ENCODE data around the gene RAB7B. TPM values are rescaled to one million over a fixed set of nuclear protein-coding genes. Genes with fewer than 3 reads are reported as not detected.

Gene RAB7B
- total RNA-seq, 4 donors from 2014 or later = 0.78 to 2.4 (median 1.3) TPM

GRCh38 chr1:205936311-205936710, 66.9 kb downstream of the RAB7B start:
- H3K9me3 ChIP-seq = no peaks in the 10 kb centered on the region
- no peaks in the 10 kb centered on the region for H3K4me1 ChIP-seq
- TF ChIP-seq POLR2A (IDR thresholded peaks at IDR 0.05) (no peak), CTCF (IDR thresholded peaks at IDR 0.05) (no peak), EP300 (IDR thresholded peaks at IDR 0.05) (no peak)
- H3K27me3 ChIP-seq = peaks cover 0 to 3% of the 10 kb centered on the region in 2 donors
- H3K4me3 ChIP-seq = no peak overlapping the region
- no peak overlapping the region for H3K27ac ChIP-seq
- no peaks in the 10 kb centered on the region for H3K36me3 ChIP-seq
- DNase-seq (ENCODE audit: low spot score in 2 of 2) = no peak
- WGBS, 2 donors = 80 to 82% methylated on average over 6 of the region's 6 CpGs

- TF ChIP-seq POLR2A (IDR thresholded peaks at IDR 0.05) = no peak
- TF ChIP-seq EP300 (IDR thresholded peaks at IDR 0.05) = no peak
- no peak for TF ChIP-seq CTCF (IDR thresholded peaks at IDR 0.05)
- no peaks in the 10 kb centered on the region for H3K36me3 ChIP-seq
- H3K4me1 ChIP-seq = no peaks in the 10 kb centered on the region
- DNase-seq (ENCODE audit: low spot score in 2 of 2) = no peak
- H3K9me3 ChIP-seq = no peaks in the 10 kb centered on the region
- H3K27ac ChIP-seq = no peak overlapping the region
- WGBS, 2 donors = 90 to 92% methylated on average over 8 of the region's 8 CpGs
- no peaks in the 10 kb centered on the region for H3K27me3 ChIP-seq
- H3K4me3 ChIP-seq = no peak overlapping the region
Observed at GRCh38 chr1:205935869-205936268, 67.3 kb downstream of the RAB7B start.

- DNase-seq (ENCODE audit: low spot score in 2 of 2) = no peak
- no peak overlapping the region for H3K4me3 ChIP-seq
- no peaks in the 10 kb centered on the region for H3K4me1 ChIP-seq
- TF ChIP-seq EP300 (IDR thresholded peaks at IDR 0.05) = no peak
- no peak for TF ChIP-seq POLR2A (IDR thresholded peaks at IDR 0.05)
- no peak for TF ChIP-seq CTCF (IDR thresholded peaks at IDR 0.05)
- WGBS, 2 donors = 91 to 92% methylated on average over 7 of the region's 7 CpGs
- H3K9me3 ChIP-seq = no peaks in the 10 kb centered on the region
- H3K27ac ChIP-seq = no peak overlapping the region
- H3K36me3 ChIP-seq = no peaks in the 10 kb centered on the region
- H3K27me3 ChIP-seq = no peaks in the 10 kb centered on the region
Observed at GRCh38 chr1:205934788-205935187, 68.4 kb downstream of the RAB7B start.

- Histone ChIP-seq H3K4me3 (no peak overlapping the region), H3K36me3 (no peaks in the 10 kb centered on the region), H3K9me3 (no peaks in the 10 kb centered on the region), H3K27ac (no peak overlapping the region), H3K4me1 (no peaks in the 10 kb centered on the region), H3K27me3 (no peaks in the 10 kb centered on the region)
- no peak for DNase-seq (ENCODE audit: low spot score in 2 of 2)
- TF ChIP-seq POLR2A (IDR thresholded peaks at IDR 0.05) (no peak), EP300 (IDR thresholded peaks at IDR 0.05) (no peak), CTCF (IDR thresholded peaks at IDR 0.05) (no peak)
- 53 to 56% methylated on average over 7 of the region's 7 CpGs for WGBS, 2 donors
Observed at GRCh38 chr1:205933671-205934618, 69.2 kb downstream of the RAB7B start.

GRCh38 chr1:205932776-205933175, 70.4 kb downstream of the RAB7B start:
- no peak overlapping the region for H3K27ac ChIP-seq
- WGBS, 2 donors = 72 to 78% methylated on average over 6 of the region's 6 CpGs
- DNase-seq (ENCODE audit: low spot score in 2 of 2) = no peak

More at GRCh38 chr1:205932776-205933175, 70.4 kb downstream of the RAB7B start:
- H3K9me3 ChIP-seq = no peaks in the 10 kb centered on the region
- TF ChIP-seq CTCF (IDR thresholded peaks at IDR 0.05) (no peak), POLR2A (IDR thresholded peaks at IDR 0.05) (no peak), EP300 (IDR thresholded peaks at IDR 0.05) (no peak)
- H3K4me1 ChIP-seq = no peaks in the 10 kb centered on the region
- H3K36me3 ChIP-seq = no peaks in the 10 kb centered on the region
- no peak overlapping the region for H3K4me3 ChIP-seq
- H3K27me3 ChIP-seq = no peaks in the 10 kb centered on the region
